Uterus (tissue), 4 donors: ENCODE data around the gene MST1. TPM values are rescaled to one million over a fixed set of nuclear protein-coding genes. Genes with fewer than 3 reads are reported as not detected.

Source experiments
- DNase-seq, 2 donors: peaks; one replicate each; pipeline ENCODE4 v3.0.0-alpha.2; 2019 to 2020
- H3K27ac ChIP-seq, 2 donors: fragments of 200-600 bp; sonication (generic); 1 replicate in 1 of 2; 2 replicates in 1 of 2; pipeline ENCODE4 v1.5.1; 2016 to 2018
- H3K27me3 ChIP-seq, 2 donors: fragments of 200-600 bp; sonication (generic); one replicate each; pipeline ENCODE4 v1.5.1; 2018 to 2019; ENCODE audit warnings: control low read depth in 1 of 2
- H3K36me3 ChIP-seq, 2 donors: fragments of 200-600 bp; sonication (generic); one replicate each; pipeline ENCODE4 v1.5.1; 2019; ENCODE audit warnings: control low read depth in 1 of 2
- H3K4me1 ChIP-seq, 2 donors: fragments of 200-600 bp; sonication (generic); one replicate each; pipeline ENCODE4 v1.5.1; 2018 to 2019; ENCODE audit warnings: control low read depth in 1 of 2
- H3K4me3 ChIP-seq, 2 donors: fragments of 200-600 bp; sonication (generic); 1 replicate in 1 of 2; 2 replicates in 1 of 2; pipeline ENCODE4 v1.5.1; 2018 to 2019; ENCODE audit warnings: mild to moderate bottlenecking in 1 of 2
- H3K9me3 ChIP-seq, 2 donors: fragments of 200-600 bp; sonication (generic); one replicate each; pipeline ENCODE4 v1.5.1; 2019; ENCODE audit warnings: control low read depth in 1 of 2
- POLR2A ChIP-seq, 2 donors: fragments of 450-650 bp; IDR thresholded peaks; one replicate each; pipeline ENCODE4 v1.6.1; 2016; ENCODE audit warnings: antibody characterized with exemption in 2 of 2, mild to moderate bottlenecking in 1 of 2, moderate library complexity in 1 of 2
- intact Hi-C: fragments of 100-400 bp; cut with DNase I; formaldehyde crosslinking; loops from one replicate; pipeline ENCODE4 v1.15.1; 2023; ENCODE audit warnings: low total_unique reads
- total RNA-seq, 4 donors: library from RNA; depleted of rRNA in 3 of 4; stranded (reverse); fragments of >200 nt in 3 of 4; gene quantifications; one replicate each; pipeline versions ENCODE4 v1.1.0 to v1.2.4, GENCODE V29; 2014 to 2023
- TF ChIP-seq, protein P1 (sequence below), 4 experiments: fragments of 200-600 bp in 2 of 4; fragments of 450-650 bp in 2 of 4; sonication (generic) in 2 of 4; IDR thresholded peaks; one replicate each; pipeline ENCODE4 v1.5.1; 2016 to 2019; ENCODE audit warnings: antibody characterized with exemption in 4 of 4, mild to moderate bottlenecking in 2 of 4, moderate library complexity in 1 of 4
- donor health status: DM: yes; HTN: yes; CAD: no.

Gene MST1
- total RNA-seq, 4 donors from 2014 or later: 5.1 to 11.5 (median 10.4) TPM; not detected in 1

DNA sequence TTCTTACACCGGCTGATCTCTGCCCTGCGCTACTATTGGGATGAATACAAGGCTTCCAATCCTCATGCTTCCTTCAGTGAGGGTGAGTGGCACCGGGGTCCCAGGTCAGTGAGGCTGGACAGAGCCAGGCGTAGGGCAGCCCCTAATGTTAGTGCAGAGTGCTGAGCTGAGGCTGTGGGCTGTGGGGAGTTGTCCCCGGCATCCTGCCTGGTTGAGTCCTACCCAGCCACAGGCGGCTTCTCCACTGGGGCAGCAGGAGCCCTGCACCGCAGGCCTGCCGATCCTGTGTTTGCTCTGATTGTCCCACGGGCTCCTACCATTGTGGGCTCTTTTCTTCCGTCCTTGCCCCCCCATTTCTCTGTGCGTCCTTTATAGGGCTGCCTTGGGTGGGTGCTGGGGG, 13.4 kb upstream of the MST1 start:
- no peak for DNase-seq
- Histone ChIP-seq H3K4me1 (no peaks in the 10 kb centered on the region), H3K9me3 (no peaks in the 10 kb centered on the region), H3K27ac (no peak overlapping the region), H3K27me3 (no peaks in the 10 kb centered on the region), H3K4me3 (no peak overlapping the region), H3K36me3 (no peaks in the 10 kb centered on the region)
- intact Hi-C loops: loop anchor here (10.0 kb wide), 1 partner anchor 132 kb away; no protein-coding TSS in a partner anchor
- no peak for TF ChIP-seq POLR2A (IDR thresholded peaks at IDR 0.05)
- TF ChIP-seq, protein P1, sequence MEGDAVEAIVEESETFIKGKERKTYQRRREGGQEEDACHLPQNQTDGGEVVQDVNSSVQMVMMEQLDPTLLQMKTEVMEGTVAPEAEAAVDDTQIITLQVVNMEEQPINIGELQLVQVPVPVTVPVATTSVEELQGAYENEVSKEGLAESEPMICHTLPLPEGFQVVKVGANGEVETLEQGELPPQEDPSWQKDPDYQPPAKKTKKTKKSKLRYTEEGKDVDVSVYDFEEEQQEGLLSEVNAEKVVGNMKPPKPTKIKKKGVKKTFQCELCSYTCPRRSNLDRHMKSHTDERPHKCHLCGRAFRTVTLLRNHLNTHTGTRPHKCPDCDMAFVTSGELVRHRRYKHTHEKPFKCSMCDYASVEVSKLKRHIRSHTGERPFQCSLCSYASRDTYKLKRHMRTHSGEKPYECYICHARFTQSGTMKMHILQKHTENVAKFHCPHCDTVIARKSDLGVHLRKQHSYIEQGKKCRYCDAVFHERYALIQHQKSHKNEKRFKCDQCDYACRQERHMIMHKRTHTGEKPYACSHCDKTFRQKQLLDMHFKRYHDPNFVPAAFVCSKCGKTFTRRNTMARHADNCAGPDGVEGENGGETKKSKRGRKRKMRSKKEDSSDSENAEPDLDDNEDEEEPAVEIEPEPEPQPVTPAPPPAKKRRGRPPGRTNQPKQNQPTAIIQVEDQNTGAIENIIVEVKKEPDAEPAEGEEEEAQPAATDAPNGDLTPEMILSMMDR (IDR thresholded peaks at IDR 0.05): no peak

DNA sequence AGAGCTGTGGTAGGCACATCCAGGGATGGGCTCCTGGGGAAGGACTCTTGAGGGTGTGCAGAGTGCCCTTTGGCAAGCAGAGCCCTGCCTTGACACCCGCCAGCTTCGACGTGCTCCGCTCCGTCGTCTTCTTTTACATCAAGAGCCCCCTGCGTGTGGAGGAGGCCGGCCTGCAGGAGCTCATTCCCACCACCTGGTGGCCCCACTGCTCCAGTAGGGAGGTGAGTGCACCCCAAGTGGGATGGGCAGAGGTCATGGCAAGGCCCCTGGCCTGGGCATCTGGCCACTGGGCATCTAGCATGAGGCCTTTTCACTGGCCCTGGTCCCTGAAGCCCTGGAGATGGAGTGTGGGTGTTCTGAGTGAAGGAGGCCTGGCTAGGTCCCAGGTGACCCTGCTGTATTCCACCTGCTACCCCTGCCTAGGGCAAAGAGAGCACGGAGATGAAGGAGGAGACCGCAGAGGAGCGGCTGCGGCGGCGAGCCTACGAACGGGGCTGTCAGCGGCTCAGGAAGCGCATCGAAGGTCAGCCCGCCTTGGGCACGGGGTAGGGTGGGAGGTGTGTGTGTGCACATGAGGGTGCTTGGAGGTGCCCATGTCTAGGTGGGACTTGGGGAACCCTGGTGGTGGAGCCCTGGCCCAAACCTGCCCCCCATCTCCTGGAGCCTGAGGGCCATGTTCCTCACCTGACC, 12.3 kb upstream of the MST1 start:
- no peak for DNase-seq
- H3K36me3 ChIP-seq: no peaks in the 10 kb centered on the region
- TF ChIP-seq, protein P1 (IDR thresholded peaks at IDR 0.05): peak in 1 of 4 experiments; percentile 8
- no peak for TF ChIP-seq POLR2A (IDR thresholded peaks at IDR 0.05)
- intact Hi-C loops: loop anchor here (10.0 kb wide), 1 partner anchor 133 kb away; no protein-coding TSS in a partner anchor
- H3K9me3 ChIP-seq: no peaks in the 10 kb centered on the region
- H3K4me3 ChIP-seq: no peak overlapping the region
- no peak overlapping the region for H3K27ac ChIP-seq
- H3K4me1 ChIP-seq: no peaks in the 10 kb centered on the region
- no peaks in the 10 kb centered on the region for H3K27me3 ChIP-seq

DNA sequence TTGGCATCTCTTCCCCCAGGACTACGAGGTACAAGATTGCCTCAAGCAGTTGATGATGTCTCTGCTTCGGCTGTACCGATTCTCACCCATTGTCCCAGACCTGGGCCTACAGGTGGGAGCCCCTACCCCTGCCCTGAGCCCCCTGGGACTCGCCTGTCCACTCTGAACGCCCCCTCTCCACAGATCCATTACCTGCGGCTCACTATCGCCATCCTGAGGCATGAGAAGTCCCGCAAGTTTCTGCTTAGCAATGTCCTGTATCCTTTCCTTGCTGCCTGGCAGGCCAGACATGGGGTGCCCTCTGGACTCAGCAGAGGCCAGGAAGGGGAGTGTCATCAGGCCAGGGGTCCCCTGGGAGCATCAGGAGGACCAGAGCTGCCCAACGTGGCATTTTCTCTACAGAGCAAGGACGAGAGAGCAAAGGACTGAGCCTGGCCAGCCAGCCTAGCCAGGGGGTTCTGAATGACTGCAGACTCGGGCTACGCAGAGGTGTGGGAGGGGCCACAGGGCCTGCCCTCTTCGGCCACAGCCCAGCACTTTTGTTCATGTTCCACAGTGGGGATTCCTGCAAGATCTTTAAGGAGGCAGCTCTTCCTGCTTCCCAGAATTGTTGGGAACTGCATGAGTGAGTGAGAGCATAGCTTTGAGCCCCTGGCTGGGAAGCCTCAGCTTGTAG, 11.3 kb upstream of the MST1 start:
- Histone ChIP-seq H3K36me3 (no peaks in the 10 kb centered on the region), H3K27me3 (no peaks in the 10 kb centered on the region), H3K9me3 (no peaks in the 10 kb centered on the region), H3K4me3 (no peak overlapping the region), H3K4me1 (no peaks in the 10 kb centered on the region), H3K27ac (no peak overlapping the region)
- intact Hi-C loops: loop anchor here (10.0 kb wide), 1 partner anchor 134 kb away; no protein-coding TSS in a partner anchor
- no peak for DNase-seq
- TF ChIP-seq, protein P1 (IDR thresholded peaks at IDR 0.05): no peak
- TF ChIP-seq POLR2A (IDR thresholded peaks at IDR 0.05): no peak

DNA sequence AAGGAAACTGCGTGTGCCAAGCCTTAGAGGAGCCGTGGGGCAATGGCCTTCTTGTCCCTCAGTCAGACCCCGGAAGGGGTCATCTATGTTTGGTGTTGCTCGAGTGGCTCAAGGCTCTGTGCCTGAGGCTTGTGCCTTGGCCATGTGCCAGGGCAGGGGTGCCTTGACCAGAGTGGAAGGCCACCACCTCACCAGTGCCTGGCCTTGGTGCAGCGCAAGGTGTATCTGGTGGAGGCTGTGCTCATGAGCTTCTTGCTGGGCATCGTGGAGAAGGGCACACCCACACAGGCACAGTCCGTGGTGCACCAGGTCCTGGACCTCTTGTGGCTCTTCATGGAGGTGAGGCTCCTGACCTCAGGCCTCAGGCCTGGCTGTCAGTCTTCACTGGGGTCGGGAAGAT, 10.7 kb upstream of the MST1 start:
- TF ChIP-seq, protein P1 (IDR thresholded peaks at IDR 0.05): no peak
- no peak for TF ChIP-seq POLR2A (IDR thresholded peaks at IDR 0.05)
- DNase-seq: no peak
- Histone ChIP-seq H3K27ac (no peak overlapping the region), H3K27me3 (no peaks in the 10 kb centered on the region), H3K4me3 (no peak overlapping the region), H3K36me3 (no peaks in the 10 kb centered on the region), H3K9me3 (no peaks in the 10 kb centered on the region), H3K4me1 (no peaks in the 10 kb centered on the region)
- intact Hi-C loops: loop anchor here (10.0 kb wide), 1 partner anchor 135 kb away; no protein-coding TSS in a partner anchor
